Suprapubic skin (tissue), 3 donors: ENCODE results near the gene CNFN.

ENCODE experiments used
- POLR2A ChIP-seq, 2 donors: fragments of 450-650 bp; IDR thresholded peaks; one replicate each; pipeline ENCODE4 v1.6.1; 2017; ENCODE audit warnings: antibody characterized with exemption in 2 of 2, mild to moderate bottlenecking in 2 of 2, moderate library complexity in 2 of 2
- TF ChIP-seq, protein P1 (sequence below), 2 donors: fragments of 200-600 bp in 1 of 2; fragments of 450-650 bp in 1 of 2; sonication (generic) in 1 of 2; IDR thresholded peaks; one replicate each; pipeline ENCODE4 v1.5.1; 2016 to 2019; ENCODE audit warnings: antibody characterized with exemption in 2 of 2, mild to moderate bottlenecking in 1 of 2, moderate library complexity in 1 of 2

DNA sequence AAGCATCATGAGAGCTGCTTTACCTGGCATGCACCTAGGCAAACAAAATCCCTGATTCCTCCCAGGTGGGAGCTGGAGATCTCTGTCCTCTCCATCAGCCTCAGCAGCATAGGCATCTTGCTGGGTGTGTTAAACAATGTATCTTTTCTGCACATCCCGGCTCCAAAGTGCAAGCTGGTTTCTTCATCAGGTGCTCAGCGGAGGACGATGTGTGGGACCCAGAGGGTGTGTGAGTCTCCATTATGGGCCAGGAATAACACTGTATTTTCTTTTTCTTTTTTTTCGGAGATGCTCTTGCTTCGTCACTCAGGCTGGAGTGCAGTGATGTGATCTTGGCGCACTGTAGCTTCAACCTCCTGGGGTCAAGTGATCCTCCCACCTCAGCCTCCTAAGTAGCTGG lies 9.9 kb downstream of the CNFN start:
- TF ChIP-seq POLR2A (IDR thresholded peaks at IDR 0.05): no peak
- TF ChIP-seq, protein P1, sequence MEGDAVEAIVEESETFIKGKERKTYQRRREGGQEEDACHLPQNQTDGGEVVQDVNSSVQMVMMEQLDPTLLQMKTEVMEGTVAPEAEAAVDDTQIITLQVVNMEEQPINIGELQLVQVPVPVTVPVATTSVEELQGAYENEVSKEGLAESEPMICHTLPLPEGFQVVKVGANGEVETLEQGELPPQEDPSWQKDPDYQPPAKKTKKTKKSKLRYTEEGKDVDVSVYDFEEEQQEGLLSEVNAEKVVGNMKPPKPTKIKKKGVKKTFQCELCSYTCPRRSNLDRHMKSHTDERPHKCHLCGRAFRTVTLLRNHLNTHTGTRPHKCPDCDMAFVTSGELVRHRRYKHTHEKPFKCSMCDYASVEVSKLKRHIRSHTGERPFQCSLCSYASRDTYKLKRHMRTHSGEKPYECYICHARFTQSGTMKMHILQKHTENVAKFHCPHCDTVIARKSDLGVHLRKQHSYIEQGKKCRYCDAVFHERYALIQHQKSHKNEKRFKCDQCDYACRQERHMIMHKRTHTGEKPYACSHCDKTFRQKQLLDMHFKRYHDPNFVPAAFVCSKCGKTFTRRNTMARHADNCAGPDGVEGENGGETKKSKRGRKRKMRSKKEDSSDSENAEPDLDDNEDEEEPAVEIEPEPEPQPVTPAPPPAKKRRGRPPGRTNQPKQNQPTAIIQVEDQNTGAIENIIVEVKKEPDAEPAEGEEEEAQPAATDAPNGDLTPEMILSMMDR (IDR thresholded peaks at IDR 0.05): no peak
